Smooth muscle cell of the brain vasculature (primary cell): ENCODE results near the gene LRP3.

Source experiments
- DNase-seq: peaks from one replicate; pipeline ENCODE4 v3.0.0-alpha.2; 2012; ENCODE audit warnings: low read depth, low spot score

The LRP3 gene

GRCh38 chr19:33254245-33254824 lies 60.2 kb downstream of the LRP3 start:
- no peak for DNase-seq

DNA sequence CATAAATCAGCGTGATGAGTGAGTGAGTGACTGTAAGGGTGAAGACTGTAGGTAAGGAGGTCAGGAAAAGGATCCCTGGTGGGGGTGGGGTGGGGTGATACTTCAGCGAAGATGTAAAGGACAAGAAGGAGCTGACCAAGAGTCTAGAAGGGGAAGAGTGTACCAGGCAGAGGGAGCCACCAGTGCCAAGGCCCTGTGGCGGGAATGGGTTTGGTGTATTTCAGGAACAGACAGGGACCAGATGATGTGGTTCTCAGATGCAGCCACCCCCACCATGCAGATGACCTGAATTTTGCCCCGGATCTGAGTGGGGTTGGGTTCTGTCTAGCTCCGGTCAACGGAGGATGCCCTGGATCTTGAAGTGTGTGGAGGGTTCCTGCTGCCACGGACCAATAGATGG lies 61.7 kb downstream of the LRP3 start:
- no peak for DNase-seq

GRCh38 chr19:33256261-33256660 lies 62.1 kb downstream of the LRP3 start:
- DNase-seq = no peak

GRCh38 chr19:33257828-33258227 lies 63.7 kb downstream of the LRP3 start:
- DNase-seq = no peak
